ENCODE data around the gene KDM6A. TPM values are rescaled to one million over a fixed set of nuclear protein-coding genes. Genes with fewer than 3 reads are reported as not detected.
"Not testable (repeated sequence)": the region's sequence is repeated elsewhere in the genome, so short reads cannot be mapped to it uniquely, and the experiment has no call there.

Gene KDM6A
- total and polyA plus RNA-seq, 8 donors, result 21.1 to 75.0 (median 49.2) TPM

DNA sequence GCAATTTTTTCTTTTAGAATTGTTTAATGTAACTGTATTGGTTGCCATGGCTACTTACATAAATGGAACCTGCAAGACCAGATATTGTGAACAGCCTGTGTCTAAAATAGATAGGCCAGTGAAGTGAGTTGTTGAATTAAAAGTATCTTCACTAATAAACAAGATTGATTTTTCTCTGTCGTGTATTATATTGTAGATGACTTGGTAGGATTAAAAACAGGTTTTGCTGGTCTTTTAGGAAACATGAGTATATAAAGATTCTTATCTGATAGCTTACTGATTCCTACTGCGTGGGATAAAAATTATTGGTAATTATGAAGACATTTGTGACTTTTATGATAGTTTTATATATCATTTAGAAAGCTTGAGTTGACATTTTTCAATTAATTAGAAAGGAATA lies 162.1 kb downstream of the KDM6A start:
- Histone ChIP-seq H3K27ac (no peak overlapping the region), H3K36me3 (no peaks in the 10 kb centered on the region), H3K4me1 (no peaks in the 10 kb centered on the region), H3K9me3 (no peaks in the 10 kb centered on the region), H3K4me3 (no peak overlapping the region), H3K27me3 (no peaks in the 10 kb centered on the region)
- ATAC-seq, result no peak
- TF ChIP-seq, protein P1, sequence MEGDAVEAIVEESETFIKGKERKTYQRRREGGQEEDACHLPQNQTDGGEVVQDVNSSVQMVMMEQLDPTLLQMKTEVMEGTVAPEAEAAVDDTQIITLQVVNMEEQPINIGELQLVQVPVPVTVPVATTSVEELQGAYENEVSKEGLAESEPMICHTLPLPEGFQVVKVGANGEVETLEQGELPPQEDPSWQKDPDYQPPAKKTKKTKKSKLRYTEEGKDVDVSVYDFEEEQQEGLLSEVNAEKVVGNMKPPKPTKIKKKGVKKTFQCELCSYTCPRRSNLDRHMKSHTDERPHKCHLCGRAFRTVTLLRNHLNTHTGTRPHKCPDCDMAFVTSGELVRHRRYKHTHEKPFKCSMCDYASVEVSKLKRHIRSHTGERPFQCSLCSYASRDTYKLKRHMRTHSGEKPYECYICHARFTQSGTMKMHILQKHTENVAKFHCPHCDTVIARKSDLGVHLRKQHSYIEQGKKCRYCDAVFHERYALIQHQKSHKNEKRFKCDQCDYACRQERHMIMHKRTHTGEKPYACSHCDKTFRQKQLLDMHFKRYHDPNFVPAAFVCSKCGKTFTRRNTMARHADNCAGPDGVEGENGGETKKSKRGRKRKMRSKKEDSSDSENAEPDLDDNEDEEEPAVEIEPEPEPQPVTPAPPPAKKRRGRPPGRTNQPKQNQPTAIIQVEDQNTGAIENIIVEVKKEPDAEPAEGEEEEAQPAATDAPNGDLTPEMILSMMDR (IDR thresholded peaks at IDR 0.05), result no peak
- intact Hi-C loops (cut with DNase I), result no loop called here
- no peak for DNase-seq

- H3K27ac ChIP-seq, result no peak overlapping the region
- no peaks in the 10 kb centered on the region for H3K36me3 ChIP-seq
- no peaks in the 10 kb centered on the region for H3K4me1 ChIP-seq
- TF ChIP-seq, protein P1 (IDR thresholded peaks at IDR 0.05), result no peak
- intact Hi-C loops (cut with DNase I), result no loop called here
- no peak for DNase-seq
- no peak overlapping the region for H3K4me3 ChIP-seq
- no peak for ATAC-seq
- no peaks in the 10 kb centered on the region for H3K9me3 ChIP-seq
- no peaks in the 10 kb centered on the region for H3K27me3 ChIP-seq
Observed at GRCh38 chrX:45036161-45036560, 163.2 kb downstream of the KDM6A start.

GRCh38 chrX:45040137-45040536 lies 167.1 kb downstream of the KDM6A start:
- intact Hi-C loops (cut with DNase I); H3K36me3 ChIP-seq; H3K27ac ChIP-seq; DNase-seq; H3K4me1 ChIP-seq; H3K4me3 ChIP-seq; H3K27me3 ChIP-seq; ATAC-seq; H3K9me3 ChIP-seq: not testable (repeated sequence)

GRCh38 chrX:45046417-45046816 lies 173.4 kb downstream of the KDM6A start:
- Histone ChIP-seq H3K27ac (no peak overlapping the region), H3K4me3 (no peak overlapping the region), H3K27me3 (no peaks in the 10 kb centered on the region), H3K9me3 (no peaks in the 10 kb centered on the region), H3K36me3 (no peaks in the 10 kb centered on the region), H3K4me1 (no peaks in the 10 kb centered on the region)
- DNase-seq, result no peak
- no peak for ATAC-seq
- TF ChIP-seq, protein P1 (IDR thresholded peaks at IDR 0.05), result no peak
- intact Hi-C loops (cut with DNase I), result no loop called here

DNA sequence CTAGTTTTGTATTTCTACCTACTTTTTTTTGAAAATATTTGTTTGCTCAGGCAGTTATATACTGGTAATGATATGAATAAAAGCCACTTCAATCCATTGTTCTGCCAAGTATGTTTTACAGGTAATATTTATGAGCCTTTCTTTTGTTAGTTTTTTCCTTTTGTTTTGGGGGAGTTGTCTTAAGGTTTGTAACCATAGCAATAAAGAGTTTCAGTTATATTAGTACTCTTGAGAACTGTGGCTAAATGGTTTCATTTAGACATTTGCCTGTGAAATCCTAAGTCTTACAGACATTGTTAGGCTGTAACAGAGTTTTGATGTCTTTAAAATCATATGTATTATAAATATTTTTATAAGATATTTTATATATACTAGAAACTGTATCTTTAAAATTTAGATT lies 177.6 kb downstream of the KDM6A start:
- no peaks in the 10 kb centered on the region for H3K9me3 ChIP-seq
- DNase-seq (no peak), ATAC-seq (no peak)
- no peaks in the 10 kb centered on the region for H3K36me3 ChIP-seq
- no peak overlapping the region for H3K27ac ChIP-seq
- H3K27me3 ChIP-seq, result no peaks in the 10 kb centered on the region
- H3K4me3 ChIP-seq, result no peak overlapping the region
- no peaks in the 10 kb centered on the region for H3K4me1 ChIP-seq
- TF ChIP-seq, protein P1 (IDR thresholded peaks at IDR 0.05), result no peak
- intact Hi-C loops (cut with DNase I), result no loop called here

- H3K27ac ChIP-seq, result no peak overlapping the region
- no peaks in the 10 kb centered on the region for H3K9me3 ChIP-seq
- intact Hi-C loops (cut with DNase I), result no loop called here
- H3K4me3 ChIP-seq, result no peak overlapping the region
- H3K27me3 ChIP-seq, result no peaks in the 10 kb centered on the region
- no peak for ATAC-seq
- TF ChIP-seq, protein P1 (IDR thresholded peaks at IDR 0.05), result no peak
- H3K4me1 ChIP-seq, result no peaks in the 10 kb centered on the region
- no peak for DNase-seq
- H3K36me3 ChIP-seq, result no peaks in the 10 kb centered on the region
Observed at GRCh38 chrX:45056428-45057145, 183.6 kb downstream of the KDM6A start.

- intact Hi-C loops (cut with DNase I); H3K27ac ChIP-seq; H3K9me3 ChIP-seq; H3K4me1 ChIP-seq; H3K4me3 ChIP-seq; H3K27me3 ChIP-seq; DNase-seq: not testable (repeated sequence)
- ATAC-seq, result peak; percentile 13
- H3K36me3 ChIP-seq, result peaks cover 0 to 12% of the 10 kb centered on the region in 2 donors
Observed at GRCh38 chrX:45059906-45060305, 186.9 kb downstream of the KDM6A start.
